ENCODE measurements around the gene GALNT13. TPM values are rescaled to one million over a fixed set of nuclear protein-coding genes. Genes with fewer than 3 reads are reported as not detected.

The GALNT13 gene
- total RNA-seq, 1 donor from 2014 or later: under 0.01 TPM

GRCh38 chr2:154324601-154325000 is 452.9 kb downstream of the GALNT13 start:
- DNase-seq: no peak

- no peak for DNase-seq
Observed at GRCh38 chr2:154329510-154329909, 457.8 kb downstream of the GALNT13 start.

- DNase-seq: no peak
Observed at GRCh38 chr2:154331784-154332183, 460.1 kb downstream of the GALNT13 start.

- DNase-seq: no peak
Observed at GRCh38 chr2:154336201-154336600, 464.5 kb downstream of the GALNT13 start.

- no peak for DNase-seq
Observed at GRCh38 chr2:154338352-154338967, 466.7 kb downstream of the GALNT13 start.

- DNase-seq: no peak
Observed at GRCh38 chr2:154343282-154343681, 471.6 kb downstream of the GALNT13 start.

GRCh38 chr2:154350911-154351310 is 479.2 kb downstream of the GALNT13 start:
- no peak for DNase-seq

- no peak for DNase-seq
Observed at GRCh38 chr2:154361276-154361675, 489.6 kb downstream of the GALNT13 start.

- DNase-seq: no peak
Observed at GRCh38 chr2:154368153-154368552, 496.4 kb downstream of the GALNT13 start.

- no peak for DNase-seq
Observed at GRCh38 chr2:154370873-154371272, 499.2 kb downstream of the GALNT13 start.

- no peak for DNase-seq
Observed at GRCh38 chr2:154374416-154374815, 502.7 kb downstream of the GALNT13 start.

- DNase-seq: no peak
Observed at GRCh38 chr2:154375579-154375931, 503.8 kb downstream of the GALNT13 start.

GRCh38 chr2:154381931-154382794 is 510.4 kb downstream of the GALNT13 start:
- no peak for DNase-seq

GRCh38 chr2:154386186-154386585 is 514.5 kb downstream of the GALNT13 start:
- no peak for DNase-seq

- DNase-seq: no peak
Observed at GRCh38 chr2:154391051-154391450, 519.3 kb downstream of the GALNT13 start.

- no peak for DNase-seq
Observed at GRCh38 chr2:154392256-154392655, 520.5 kb downstream of the GALNT13 start.

GRCh38 chr2:154394600-154394999 is 522.9 kb downstream of the GALNT13 start:
- no peak for DNase-seq

- no peak for DNase-seq
Observed at GRCh38 chr2:154400563-154401290, 529.0 kb downstream of the GALNT13 start.

- DNase-seq: no peak
Observed at GRCh38 chr2:154402213-154402612, 530.5 kb downstream of the GALNT13 start.

- no peak for DNase-seq
Observed at GRCh38 chr2:154403242-154403790, 531.6 kb downstream of the GALNT13 start.

- DNase-seq: no peak
Observed at GRCh38 chr2:154408786-154409185, 537.1 kb downstream of the GALNT13 start.

GRCh38 chr2:154422251-154422650 is 550.5 kb downstream of the GALNT13 start:
- no peak for DNase-seq

GRCh38 chr2:154425994-154426393 is 554.3 kb downstream of the GALNT13 start:
- no peak for DNase-seq
